ENCODE data around the gene ISCA1. TPM values are rescaled to one million over a fixed set of nuclear protein-coding genes. Genes with fewer than 3 reads are reported as not detected.
"Not testable (repeated sequence)": the region's sequence is repeated elsewhere in the genome, so short reads cannot be mapped to it uniquely, and the experiment has no call there.

ISCA1 gene
- total RNA-seq, 3 donors from 2014 or later = 35.7 to 53.1 (median 38.3) TPM

DNA sequence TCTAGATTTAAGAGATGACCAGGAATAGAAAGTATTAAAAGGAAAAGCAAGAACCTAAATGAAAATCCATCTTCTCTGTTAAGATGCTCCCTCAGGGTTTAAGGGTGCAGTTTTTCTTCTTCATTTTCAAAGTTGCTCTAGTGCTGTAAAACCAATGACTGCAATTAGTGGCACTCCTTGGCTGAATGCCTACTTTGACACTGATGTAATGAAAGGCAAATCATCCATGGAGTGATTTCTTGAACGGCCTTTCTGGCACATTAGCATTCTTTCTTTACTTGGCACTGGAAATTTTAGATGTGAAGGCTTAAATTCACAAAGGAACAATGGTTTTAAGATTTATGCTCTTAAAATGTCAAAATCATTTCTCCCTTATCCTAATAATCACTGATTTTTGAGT lies 19.3 kb upstream of the ISCA1 start:
- no peak overlapping the region for H3K27ac ChIP-seq
- intact Hi-C loops (cut with DNase I; ENCODE audit: low total_unique reads) = no loop called here

DNA sequence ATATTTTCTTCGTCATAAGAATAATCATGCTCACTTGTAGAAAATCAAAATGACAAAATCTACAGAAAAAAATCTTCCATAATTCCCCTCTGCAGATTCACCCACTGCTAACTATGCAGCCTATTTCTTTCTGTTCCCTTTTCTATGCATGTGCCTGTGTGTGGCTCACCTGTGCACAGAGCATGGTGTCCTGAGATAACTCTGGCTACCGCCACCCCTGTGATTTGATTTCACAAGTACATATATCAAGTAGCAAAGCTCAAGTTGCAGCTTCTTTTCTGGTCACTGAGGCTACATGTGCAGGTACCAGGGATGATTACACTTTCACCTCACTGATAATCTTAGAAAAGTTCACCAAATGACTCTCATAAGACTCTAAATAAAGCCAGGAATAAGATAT lies 18.4 kb upstream of the ISCA1 start:
- no peak for TF ChIP-seq POLR2A (IDR thresholded peaks at IDR 0.05)
- TF ChIP-seq, protein P1, sequence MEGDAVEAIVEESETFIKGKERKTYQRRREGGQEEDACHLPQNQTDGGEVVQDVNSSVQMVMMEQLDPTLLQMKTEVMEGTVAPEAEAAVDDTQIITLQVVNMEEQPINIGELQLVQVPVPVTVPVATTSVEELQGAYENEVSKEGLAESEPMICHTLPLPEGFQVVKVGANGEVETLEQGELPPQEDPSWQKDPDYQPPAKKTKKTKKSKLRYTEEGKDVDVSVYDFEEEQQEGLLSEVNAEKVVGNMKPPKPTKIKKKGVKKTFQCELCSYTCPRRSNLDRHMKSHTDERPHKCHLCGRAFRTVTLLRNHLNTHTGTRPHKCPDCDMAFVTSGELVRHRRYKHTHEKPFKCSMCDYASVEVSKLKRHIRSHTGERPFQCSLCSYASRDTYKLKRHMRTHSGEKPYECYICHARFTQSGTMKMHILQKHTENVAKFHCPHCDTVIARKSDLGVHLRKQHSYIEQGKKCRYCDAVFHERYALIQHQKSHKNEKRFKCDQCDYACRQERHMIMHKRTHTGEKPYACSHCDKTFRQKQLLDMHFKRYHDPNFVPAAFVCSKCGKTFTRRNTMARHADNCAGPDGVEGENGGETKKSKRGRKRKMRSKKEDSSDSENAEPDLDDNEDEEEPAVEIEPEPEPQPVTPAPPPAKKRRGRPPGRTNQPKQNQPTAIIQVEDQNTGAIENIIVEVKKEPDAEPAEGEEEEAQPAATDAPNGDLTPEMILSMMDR (IDR thresholded peaks at IDR 0.05) = no peak
- intact Hi-C loops (cut with DNase I; ENCODE audit: low total_unique reads) = no loop called here
- Histone ChIP-seq H3K27ac (no peak overlapping the region), H3K36me3 (peaks cover 3% of the 10 kb centered on the region), H3K27me3 (no peaks in the 10 kb centered on the region), H3K4me3 (no peak overlapping the region), H3K4me1 (no peaks in the 10 kb centered on the region), H3K9me3 (no peaks in the 10 kb centered on the region)
- no peak for DNase-seq (ENCODE audit: low spot score in 2 of 2)

More for the DNA sequence above, 19.3 kb upstream of the ISCA1 start:
- Histone ChIP-seq H3K36me3 (peaks cover 11% of the 10 kb centered on the region), H3K4me1 (no peaks in the 10 kb centered on the region), H3K9me3 (no peaks in the 10 kb centered on the region), H3K4me3 (no peak overlapping the region), H3K27me3 (no peaks in the 10 kb centered on the region)
- TF ChIP-seq POLR2A (IDR thresholded peaks at IDR 0.05) = no peak
- TF ChIP-seq, protein P1 (IDR thresholded peaks at IDR 0.05) = no peak
- TF ChIP-seq POLR2AphosphoS5 (IDR thresholded peaks at IDR 0.05) = no peak
- DNase-seq (ENCODE audit: low spot score in 2 of 2) = no peak

DNA sequence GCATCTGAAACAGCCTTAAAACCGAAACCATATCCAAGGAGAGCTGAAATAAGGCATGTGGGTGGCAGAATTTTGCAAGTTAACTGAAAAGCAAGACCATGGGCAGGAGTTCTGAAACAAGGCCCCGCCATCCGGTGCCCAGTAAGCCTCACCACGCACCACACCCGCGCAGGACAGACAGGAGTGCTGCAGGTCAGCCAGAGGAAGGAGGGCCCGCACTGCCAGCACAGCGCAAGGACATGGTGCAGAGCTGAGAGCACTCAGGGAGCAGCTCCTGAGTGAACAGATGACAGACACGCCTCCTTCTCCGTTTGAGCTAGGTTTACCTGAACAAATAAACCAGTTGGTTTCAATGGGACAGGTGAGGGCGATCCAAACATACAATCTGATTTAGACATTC lies 16.5 kb upstream of the ISCA1 start:
- Histone ChIP-seq H3K9me3 (no peaks in the 10 kb centered on the region), H3K27ac (peak overlapping the region; percentile 6 to 35), H3K36me3 (no peaks in the 10 kb centered on the region), H3K4me1 (no peaks in the 10 kb centered on the region), H3K27me3 (no peaks in the 10 kb centered on the region), H3K4me3 (peak overlapping the region in 2 of 3 donors; percentile 31 to 56)
- no peak for DNase-seq (ENCODE audit: low spot score in 2 of 2)
- no peak for TF ChIP-seq POLR2A (IDR thresholded peaks at IDR 0.05)
- TF ChIP-seq, protein P1 (IDR thresholded peaks at IDR 0.05) = no peak
- no peak for TF ChIP-seq POLR2AphosphoS5 (IDR thresholded peaks at IDR 0.05)
- intact Hi-C loops (cut with DNase I; ENCODE audit: low total_unique reads) = no loop called here

DNA sequence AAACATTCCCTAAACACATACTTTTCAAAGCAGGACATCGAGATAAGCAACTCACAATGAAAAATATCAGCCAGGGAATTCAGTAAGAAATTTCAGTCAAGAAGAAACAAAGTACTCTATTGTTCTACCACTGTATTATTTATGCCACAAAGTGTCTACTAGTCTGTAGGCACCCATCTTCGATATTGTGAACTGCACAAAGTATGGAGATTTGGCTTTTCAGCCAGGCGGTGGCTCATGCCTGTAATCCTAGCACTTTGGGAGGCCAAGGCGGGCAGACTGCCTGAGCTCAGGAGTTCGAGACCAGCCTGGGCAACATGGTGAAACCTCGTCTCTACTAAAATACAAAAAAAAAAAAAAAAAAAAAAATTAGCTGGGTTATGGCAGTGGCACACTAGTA lies 8.0 kb upstream of the ISCA1 start:
- H3K27ac ChIP-seq; H3K36me3 ChIP-seq; DNase-seq (ENCODE audit: low spot score in 2 of 2); H3K4me3 ChIP-seq; H3K27me3 ChIP-seq; intact Hi-C loops (cut with DNase I; ENCODE audit: low total_unique reads); H3K4me1 ChIP-seq; H3K9me3 ChIP-seq: not testable (repeated sequence)

DNA sequence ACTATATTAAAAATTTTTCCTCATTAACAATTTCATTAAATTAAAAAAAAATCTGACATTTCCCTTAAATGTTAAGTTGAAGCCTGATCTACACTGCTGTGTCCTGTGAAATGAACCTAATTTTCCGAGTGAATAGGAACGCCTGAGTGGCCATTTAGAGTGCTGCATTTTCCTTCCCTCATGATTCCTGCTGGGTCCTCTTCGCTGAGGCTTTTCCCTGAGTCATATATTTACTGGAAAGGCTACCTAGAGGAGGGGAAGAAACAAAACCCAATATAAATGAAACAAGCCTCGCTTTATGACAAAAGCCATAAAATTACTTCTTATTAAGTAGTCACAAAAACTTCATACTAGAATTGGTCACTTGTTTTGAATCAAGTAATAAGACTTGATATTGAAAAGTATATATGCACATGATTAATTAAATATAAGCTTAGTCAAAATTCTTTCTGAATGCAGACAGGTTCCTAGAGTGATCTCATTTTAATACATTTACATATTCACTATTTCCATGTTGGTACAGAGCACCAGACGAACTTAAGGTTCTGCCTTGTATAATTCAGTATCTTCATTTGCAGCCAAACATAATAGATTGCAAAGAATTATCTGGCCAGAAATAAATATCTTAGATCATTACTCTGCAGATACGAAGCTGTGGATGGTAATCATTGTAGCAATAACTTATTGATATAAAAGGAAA lies 6.3 kb upstream of the ISCA1 start:
- Histone ChIP-seq H3K36me3 (no peaks in the 10 kb centered on the region), H3K4me1 (no peaks in the 10 kb centered on the region), H3K27me3 (no peaks in the 10 kb centered on the region), H3K4me3 (no peak overlapping the region), H3K9me3 (no peaks in the 10 kb centered on the region), H3K27ac (no peak overlapping the region)
- TF ChIP-seq, protein P1 (IDR thresholded peaks at IDR 0.05) = no peak
- TF ChIP-seq POLR2A (IDR thresholded peaks at IDR 0.05) (no peak), POLR2AphosphoS5 (IDR thresholded peaks at IDR 0.05) (no peak)
- no peak for DNase-seq (ENCODE audit: low spot score in 2 of 2)
- intact Hi-C loops (cut with DNase I; ENCODE audit: low total_unique reads) = no loop called here

All from breast epithelium (tissue), 4 donors.